Endothelial cell (in vitro differentiated cells): ENCODE data around the gene CATSPER4. TPM values are rescaled to one million over a fixed set of nuclear protein-coding genes. Genes with fewer than 3 reads are reported as not detected.

Source experiments
- DNase-seq: peaks from one replicate; pipeline ENCODE4 v3.0.0; 2021; ENCODE audit warnings: low spot score
- H3K27ac Mint-ChIP-seq: one replicate; pipeline ENCODE4 v1.8.0; 2021; ENCODE audit warnings: mixed read lengths, inconsistent platforms; ENCODE audit not compliant: unreplicated experiment
- H3K27me3 Mint-ChIP-seq: one replicate; pipeline ENCODE4 v1.8.0; 2021; ENCODE audit warnings: mild to moderate bottlenecking, moderate library complexity, mixed read lengths, inconsistent platforms; ENCODE audit not compliant: unreplicated experiment
- H3K36me3 Mint-ChIP-seq: one replicate; pipeline ENCODE4 v1.8.0; 2021; ENCODE audit warnings: mild to moderate bottlenecking, low read depth, mixed read lengths, inconsistent platforms; ENCODE audit not compliant: unreplicated experiment
- H3K4me1 Mint-ChIP-seq: one replicate; pipeline ENCODE4 v1.8.0; 2021; ENCODE audit warnings: mild to moderate bottlenecking, mixed read lengths, inconsistent platforms; ENCODE audit not compliant: unreplicated experiment
- H3K4me3 Mint-ChIP-seq: one replicate; pipeline ENCODE4 v1.8.0; 2021; ENCODE audit warnings: mild to moderate bottlenecking, mixed read lengths, inconsistent platforms; ENCODE audit not compliant: unreplicated experiment
- H3K9me3 Mint-ChIP-seq: one replicate; pipeline ENCODE4 v1.8.0; 2021; ENCODE audit warnings: mixed read lengths, inconsistent platforms; ENCODE audit not compliant: unreplicated experiment
- CTCF ChIP-seq: fragments of 200-600 bp; sonication (generic); IDR thresholded peaks from one replicate; pipeline ENCODE4 v1.5.0; 2021; ENCODE audit warnings: antibody characterized with exemption; ENCODE audit not compliant: unreplicated experiment
- total RNA-seq: library from RNA; stranded (reverse); fragmentation: NEBNext Ultra II Directional; extraction: Animal tissue kit (Norgen Biotek cat#: 25700); gene quantifications from one replicate; pipeline ENCODE4 v1.2.1, GENCODE V29; 2021; ENCODE audit not compliant: unreplicated experiment

The CATSPER4 gene
- total RNA-seq, 1 donor from 2014 or later: not detected

GRCh38 chr1:26191739-26192138 lies 1.3 kb downstream of the CATSPER4 start:
- no peaks in the 10 kb centered on the region for H3K27me3 Mint-ChIP-seq
- H3K4me1 Mint-ChIP-seq: no peaks in the 10 kb centered on the region
- H3K27ac Mint-ChIP-seq: no peak overlapping the region
- TF ChIP-seq CTCF: no peak
- no peak for DNase-seq
- H3K9me3 Mint-ChIP-seq: no peaks in the 10 kb centered on the region
- H3K4me3 Mint-ChIP-seq: no peak overlapping the region
- peaks cover 5% of the 10 kb centered on the region for H3K36me3 Mint-ChIP-seq

DNA sequence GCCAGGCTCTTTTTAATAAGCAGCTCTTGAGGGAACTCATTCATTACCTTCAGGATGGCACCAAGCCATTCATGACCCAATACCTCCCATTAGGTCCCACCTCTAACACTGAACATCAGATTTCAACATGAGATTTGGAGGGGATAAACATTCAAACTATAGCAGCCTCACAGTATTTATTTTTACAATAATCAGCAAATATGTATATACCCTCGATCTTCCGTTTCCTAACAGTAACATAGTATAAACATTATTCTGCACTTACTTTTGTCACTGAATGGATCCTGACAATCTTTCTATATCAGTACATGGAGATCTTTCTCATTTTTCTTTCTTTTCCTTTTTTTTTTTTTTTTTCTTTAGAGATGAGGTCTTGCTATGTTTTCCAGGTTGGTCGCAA lies 5.4 kb downstream of the CATSPER4 start:
- no peak overlapping the region for H3K4me3 Mint-ChIP-seq
- no peaks in the 10 kb centered on the region for H3K4me1 Mint-ChIP-seq
- DNase-seq: no peak
- H3K27ac Mint-ChIP-seq: no peak overlapping the region
- no peaks in the 10 kb centered on the region for H3K36me3 Mint-ChIP-seq
- TF ChIP-seq CTCF: no peak
- no peaks in the 10 kb centered on the region for H3K9me3 Mint-ChIP-seq
- peaks cover 3% of the 10 kb centered on the region for H3K27me3 Mint-ChIP-seq

DNA sequence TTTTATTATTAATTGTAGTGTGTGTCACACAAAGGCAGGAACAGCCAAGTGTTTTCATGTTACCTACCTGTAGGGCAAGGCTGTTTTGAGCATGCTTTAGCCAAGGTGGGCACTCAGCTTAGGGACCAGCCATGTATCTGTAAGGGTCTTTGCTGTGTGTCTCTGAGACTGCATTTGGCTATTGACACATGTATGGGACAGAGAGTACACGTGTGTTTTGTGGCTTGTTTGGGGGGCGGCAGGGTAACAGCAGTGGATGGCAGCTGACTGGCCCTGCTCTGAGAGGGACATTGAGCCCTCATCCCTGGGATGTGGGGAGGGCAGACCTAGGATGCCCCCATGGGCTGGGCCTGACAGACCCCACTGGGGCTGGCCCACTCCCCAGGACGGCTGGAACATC lies 6.9 kb downstream of the CATSPER4 start:
- no peak for DNase-seq
- H3K27me3 Mint-ChIP-seq: peaks cover 3% of the 10 kb centered on the region
- no peak for TF ChIP-seq CTCF
- H3K4me3 Mint-ChIP-seq: no peak overlapping the region
- H3K36me3 Mint-ChIP-seq: no peaks in the 10 kb centered on the region
- no peaks in the 10 kb centered on the region for H3K4me1 Mint-ChIP-seq
- H3K9me3 Mint-ChIP-seq: no peaks in the 10 kb centered on the region
- H3K27ac Mint-ChIP-seq: no peak overlapping the region

GRCh38 chr1:26197813-26198212 lies 7.4 kb downstream of the CATSPER4 start:
- Mint-ChIP-seq H3K9me3 (no peaks in the 10 kb centered on the region), H3K36me3 (no peaks in the 10 kb centered on the region), H3K27me3 (peaks cover 3% of the 10 kb centered on the region), H3K4me3 (no peak overlapping the region), H3K27ac (no peak overlapping the region), H3K4me1 (no peaks in the 10 kb centered on the region)
- no peak for TF ChIP-seq CTCF
- DNase-seq: no peak

DNA sequence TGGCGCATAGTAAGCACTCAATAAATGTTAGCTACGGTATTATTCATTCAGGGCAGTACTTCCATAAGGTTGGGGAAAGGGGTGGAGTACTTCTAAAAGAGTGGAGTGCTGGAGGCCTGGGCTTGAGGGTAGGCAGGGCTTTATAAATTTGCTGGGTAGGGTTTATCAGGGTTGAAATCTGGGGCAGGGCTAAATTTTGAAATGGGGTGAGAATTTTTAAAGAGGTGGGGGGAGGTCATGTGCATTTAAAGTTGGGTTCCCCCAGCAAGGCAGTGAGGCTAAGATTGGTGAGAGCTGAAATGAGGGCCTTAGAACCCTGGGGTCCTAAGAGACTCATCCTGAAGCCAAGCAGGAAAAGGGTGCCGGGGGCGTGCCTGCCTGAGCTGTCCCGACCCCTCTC lies 10.0 kb downstream of the CATSPER4 start:
- TF ChIP-seq CTCF: no peak
- H3K27ac Mint-ChIP-seq: no peak overlapping the region
- no peaks in the 10 kb centered on the region for H3K36me3 Mint-ChIP-seq
- H3K27me3 Mint-ChIP-seq: peaks cover 3% of the 10 kb centered on the region
- peaks cover 3% of the 10 kb centered on the region for H3K4me1 Mint-ChIP-seq
- no peak for DNase-seq
- H3K9me3 Mint-ChIP-seq: no peaks in the 10 kb centered on the region
- H3K4me3 Mint-ChIP-seq: no peak overlapping the region
